GM20000 (cell line): Measurements from ENCODE around the gene ABHD17C.
"Not testable (repeated sequence)": the region's sequence is repeated elsewhere in the genome, so short reads cannot be mapped to it uniquely, and the experiment has no call there.

ENCODE experiments used
- DNase-seq: peaks from one replicate; pipeline ENCODE4 v3.0.0; 2012; ENCODE audit warnings: low spot score
- TF ChIP-seq, protein P1 (sequence below): IDR thresholded peaks from 2 replicates; pipeline ENCODE4 v1.5.1; 2012; ENCODE audit warnings: mild to moderate bottlenecking, control low read depth; ENCODE audit errors: extremely low read depth, missing control alignments

The ABHD17C gene

GRCh38 chr15:80695099-80695910, at the start of gene ABHD17C:
ABHD17C (plus strand) TSS chr15:80695310; CDS start chr15:80695430, 120 bp downstream.
- TF ChIP-seq, protein P1, sequence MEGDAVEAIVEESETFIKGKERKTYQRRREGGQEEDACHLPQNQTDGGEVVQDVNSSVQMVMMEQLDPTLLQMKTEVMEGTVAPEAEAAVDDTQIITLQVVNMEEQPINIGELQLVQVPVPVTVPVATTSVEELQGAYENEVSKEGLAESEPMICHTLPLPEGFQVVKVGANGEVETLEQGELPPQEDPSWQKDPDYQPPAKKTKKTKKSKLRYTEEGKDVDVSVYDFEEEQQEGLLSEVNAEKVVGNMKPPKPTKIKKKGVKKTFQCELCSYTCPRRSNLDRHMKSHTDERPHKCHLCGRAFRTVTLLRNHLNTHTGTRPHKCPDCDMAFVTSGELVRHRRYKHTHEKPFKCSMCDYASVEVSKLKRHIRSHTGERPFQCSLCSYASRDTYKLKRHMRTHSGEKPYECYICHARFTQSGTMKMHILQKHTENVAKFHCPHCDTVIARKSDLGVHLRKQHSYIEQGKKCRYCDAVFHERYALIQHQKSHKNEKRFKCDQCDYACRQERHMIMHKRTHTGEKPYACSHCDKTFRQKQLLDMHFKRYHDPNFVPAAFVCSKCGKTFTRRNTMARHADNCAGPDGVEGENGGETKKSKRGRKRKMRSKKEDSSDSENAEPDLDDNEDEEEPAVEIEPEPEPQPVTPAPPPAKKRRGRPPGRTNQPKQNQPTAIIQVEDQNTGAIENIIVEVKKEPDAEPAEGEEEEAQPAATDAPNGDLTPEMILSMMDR, result no peak
- DNase-seq, result peak; percentile 92

GRCh38 chr15:80645494-80646065, 49.5 kb upstream of the ABHD17C start:
- TF ChIP-seq, protein P1, result no peak
- DNase-seq, result no peak

DNA sequence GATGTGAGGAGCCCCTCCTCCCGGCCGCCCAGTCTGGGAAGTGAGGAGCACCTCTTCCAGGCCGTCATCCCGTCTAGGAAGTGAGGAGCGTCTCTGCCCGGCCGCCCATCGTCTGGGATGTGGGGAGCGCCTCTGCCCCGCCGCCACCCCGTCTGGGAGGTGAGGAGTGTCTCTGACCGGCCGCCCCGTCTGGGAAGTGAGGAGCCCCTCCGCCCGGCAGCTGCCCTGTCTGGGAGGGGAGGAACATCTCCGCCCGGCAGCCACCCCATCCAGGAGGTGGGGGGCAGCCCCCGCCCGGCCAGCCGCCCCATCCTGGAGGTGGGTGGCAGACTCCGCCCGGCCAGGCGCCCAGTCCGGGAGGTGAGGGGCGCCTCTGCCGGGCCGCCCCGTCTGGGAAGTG, 47.7 kb upstream of the ABHD17C start:
- not testable (repeated sequence) for DNase-seq

DNA sequence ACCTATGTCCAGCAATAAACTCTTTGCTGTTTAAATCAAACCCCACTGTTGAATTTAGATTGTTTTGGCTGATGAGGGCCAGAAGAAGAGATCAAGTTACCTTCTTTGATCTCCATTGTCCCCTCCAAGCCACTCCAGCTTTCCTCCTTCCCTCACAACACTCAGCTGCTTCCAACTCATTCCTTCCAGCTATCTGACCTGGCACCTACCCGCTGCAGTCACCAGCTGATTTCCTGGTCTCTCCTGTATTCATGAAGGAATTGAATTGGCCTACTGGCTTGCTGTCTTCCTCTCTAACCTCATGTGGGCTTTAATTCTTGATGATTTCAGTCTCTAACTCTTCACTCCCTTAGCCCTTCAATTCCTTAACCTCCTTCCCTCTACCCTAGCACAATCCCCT, 40.8 kb upstream of the ABHD17C start:
- DNase-seq, result no peak
- TF ChIP-seq, protein P1, result no peak

DNA sequence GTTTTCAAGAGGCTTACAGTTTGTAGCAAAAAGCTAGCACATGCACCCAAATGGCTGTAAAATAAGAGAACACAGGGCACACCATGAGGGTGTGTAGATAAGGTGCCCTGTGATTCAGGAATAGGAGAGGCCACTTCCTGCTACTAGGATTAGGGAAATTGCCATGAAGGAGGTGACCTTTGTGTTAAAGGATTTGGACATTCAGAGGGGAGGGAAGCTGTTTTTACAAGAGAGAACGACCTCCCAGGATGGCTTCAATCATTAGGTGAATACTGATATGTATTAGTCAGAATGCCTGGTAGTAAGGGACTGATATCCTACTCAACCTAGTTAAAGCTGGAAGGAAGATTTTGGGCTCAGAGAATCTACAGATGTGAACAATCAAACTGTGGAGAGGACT, 35.7 kb upstream of the ABHD17C start:
- TF ChIP-seq, protein P1, result no peak
- no peak for DNase-seq

DNA sequence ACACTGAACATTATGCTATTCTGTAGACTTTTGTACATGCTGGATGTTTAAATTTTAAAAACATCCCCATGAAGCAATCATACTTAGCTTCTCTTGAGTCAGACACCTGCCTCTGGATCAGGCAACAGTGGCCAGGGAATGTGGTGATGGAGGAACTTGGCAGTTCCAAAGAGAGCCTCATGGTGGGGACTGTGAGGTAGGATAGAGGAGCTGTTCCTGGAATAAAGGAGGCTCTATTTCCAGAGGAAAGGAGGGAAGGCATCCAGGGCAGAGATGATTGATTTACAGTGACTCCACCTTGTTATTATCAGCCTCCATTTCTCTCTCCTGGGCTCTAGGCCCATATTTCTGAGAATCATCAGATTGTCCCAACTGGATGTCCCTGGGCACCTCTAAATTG, 35.0 kb upstream of the ABHD17C start:
- TF ChIP-seq, protein P1, result no peak
- no peak for DNase-seq

GRCh38 chr15:80662129-80662528, 33.0 kb upstream of the ABHD17C start:
- TF ChIP-seq, protein P1, result no peak
- DNase-seq, result no peak
